Thoracic aorta (tissue), 2 donors: Measurements from ENCODE around the gene CATSPERZ. TPM values are rescaled to one million over a fixed set of nuclear protein-coding genes. Genes with fewer than 3 reads are reported as not detected.
A peak's percentile ranks its signal among the peaks of the same experiment; 100 is the strongest.

Source experiments
- ATAC-seq: fragments of 150-250 bp; one replicate; pipeline ENCODE4 v1.8.0; 2017; ENCODE audit warnings: low read depth; ENCODE audit not compliant: insufficient number of reproducible peaks, low FRiP score
- DNase-seq: peaks from one replicate; pipeline ENCODE4 v3.0.0-alpha.2; 2020; ENCODE audit warnings: low spot score
- H3K27ac ChIP-seq, 2 donors: fragments of 200-600 bp; sonication (generic); 1 replicate in 1 of 2; 2 replicates in 1 of 2; pipeline ENCODE4 v1.5.1; 2016; ENCODE audit warnings: mild to moderate bottlenecking in 2 of 2, moderate library complexity in 2 of 2
- H3K27me3 ChIP-seq: fragments of 200-600 bp; sonication (generic); replicated peaks from 2 replicates; pipeline ENCODE4 v1.6.0; 2016; ENCODE audit warnings: mild to moderate bottlenecking; ENCODE audit not compliant: insufficient read depth
- H3K36me3 ChIP-seq: fragments of 200-600 bp; sonication (generic); one replicate; pipeline ENCODE4 v1.5.1; 2016
- H3K4me1 ChIP-seq, 2 donors: fragments of 200-600 bp; sonication (generic); 1 replicate in 1 of 2; 2 replicates in 1 of 2; pipeline versions ENCODE4 v1.5.1 to v1.6.0; 2016; ENCODE audit warnings: low read depth in 2 of 2, mild to moderate bottlenecking in 1 of 2; ENCODE audit not compliant: control insufficient read depth in 1 of 2
- H3K4me3 ChIP-seq: fragments of 200-600 bp; sonication (generic); 2 replicates; pipeline ENCODE4 v1.5.1; 2016; ENCODE audit warnings: mild to moderate bottlenecking
- H3K9me3 ChIP-seq: fragments of 200-600 bp; sonication (generic); 2 replicates; pipeline ENCODE4 v1.5.1; 2016
- CTCF ChIP-seq: fragments of 200-600 bp; sonication (generic); IDR thresholded peaks from one replicate; pipeline ENCODE4 v1.5.1; 2019; ENCODE audit warnings: antibody characterized with exemption
- total RNA-seq, 2 donors: library from RNA; depleted of rRNA; stranded (reverse); fragments of >200 nt; gene quantifications; one replicate each; pipeline versions ENCODE4 v1.1.0 to v1.2.3, GENCODE V29; 2016

CATSPERZ gene
- total RNA-seq, 2 donors from 2014 or later, result not detected

- no peak overlapping the region for H3K27ac ChIP-seq
- H3K36me3 ChIP-seq, result peaks cover 31% of the 10 kb centered on the region
- no peaks in the 10 kb centered on the region for H3K27me3 ChIP-seq
- DNase-seq (no peak), ATAC-seq (no peak)
- peaks cover 0 to 6% of the 10 kb centered on the region in 2 donors for H3K4me1 ChIP-seq
- no peak for TF ChIP-seq CTCF
- H3K9me3 ChIP-seq, result no peaks in the 10 kb centered on the region
- H3K4me3 ChIP-seq, result no peak overlapping the region
These were observed 23.3 kb upstream of the CATSPERZ start for GRCh38 chr11:64276653-64277431.

- H3K4me1 ChIP-seq, result peaks cover 9 to 10% of the 10 kb centered on the region in 2 donors
- H3K27ac ChIP-seq, result no peak overlapping the region
- no peak overlapping the region for H3K4me3 ChIP-seq
- H3K27me3 ChIP-seq, result no peaks in the 10 kb centered on the region
- peaks cover 31% of the 10 kb centered on the region for H3K36me3 ChIP-seq
- DNase-seq (no peak), ATAC-seq (no peak)
- TF ChIP-seq CTCF, result no peak
- H3K9me3 ChIP-seq, result no peaks in the 10 kb centered on the region
These were observed 21.5 kb upstream of the CATSPERZ start for GRCh38 chr11:64278576-64279190.

GRCh38 chr11:64281957-64282770 lies 18.0 kb upstream of the CATSPERZ start:
- ATAC-seq (no peak), DNase-seq (no peak)
- TF ChIP-seq CTCF, result no peak
- H3K4me1 ChIP-seq, result peaks cover 18 to 29% of the 10 kb centered on the region in 2 donors
- H3K27me3 ChIP-seq, result no peaks in the 10 kb centered on the region
- peaks cover 20% of the 10 kb centered on the region for H3K36me3 ChIP-seq
- no peaks in the 10 kb centered on the region for H3K9me3 ChIP-seq
- no peak overlapping the region for H3K4me3 ChIP-seq
- H3K27ac ChIP-seq, result no peak overlapping the region

- no peak for DNase-seq
- ATAC-seq, result no peak
- peaks cover 15% of the 10 kb centered on the region for H3K36me3 ChIP-seq
- H3K4me3 ChIP-seq, result peak overlapping the region; percentile 92
- no peak for TF ChIP-seq CTCF
- H3K4me1 ChIP-seq, result peaks cover 18 to 32% of the 10 kb centered on the region in 2 donors
- H3K27me3 ChIP-seq, result no peaks in the 10 kb centered on the region
- no peaks in the 10 kb centered on the region for H3K9me3 ChIP-seq
- no peak overlapping the region for H3K27ac ChIP-seq
These were observed 17.1 kb upstream of the CATSPERZ start for GRCh38 chr11:64283092-64283491.
